GM21723 (cell line): ENCODE results near the gene CREB5.
"Not testable (repeated sequence)": the region's sequence is repeated elsewhere in the genome, so short reads cannot be mapped to it uniquely, and the experiment has no call there.

Experiments
- ATAC-seq: cut with Tn5 transposase; IDR thresholded peaks from one replicate; pipeline ENCODE4 v1.9.1; 2021; ENCODE audit warnings: mild to moderate bottlenecking, moderate library complexity; ENCODE audit not compliant: unreplicated experiment

Gene CREB5, protein sequence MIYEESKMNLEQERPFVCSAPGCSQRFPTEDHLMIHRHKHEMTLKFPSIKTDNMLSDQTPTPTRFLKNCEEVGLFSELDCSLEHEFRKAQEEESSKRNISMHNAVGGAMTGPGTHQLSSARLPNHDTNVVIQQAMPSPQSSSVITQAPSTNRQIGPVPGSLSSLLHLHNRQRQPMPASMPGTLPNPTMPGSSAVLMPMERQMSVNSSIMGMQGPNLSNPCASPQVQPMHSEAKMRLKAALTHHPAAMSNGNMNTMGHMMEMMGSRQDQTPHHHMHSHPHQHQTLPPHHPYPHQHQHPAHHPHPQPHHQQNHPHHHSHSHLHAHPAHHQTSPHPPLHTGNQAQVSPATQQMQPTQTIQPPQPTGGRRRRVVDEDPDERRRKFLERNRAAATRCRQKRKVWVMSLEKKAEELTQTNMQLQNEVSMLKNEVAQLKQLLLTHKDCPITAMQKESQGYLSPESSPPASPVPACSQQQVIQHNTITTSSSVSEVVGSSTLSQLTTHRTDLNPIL

DNA sequence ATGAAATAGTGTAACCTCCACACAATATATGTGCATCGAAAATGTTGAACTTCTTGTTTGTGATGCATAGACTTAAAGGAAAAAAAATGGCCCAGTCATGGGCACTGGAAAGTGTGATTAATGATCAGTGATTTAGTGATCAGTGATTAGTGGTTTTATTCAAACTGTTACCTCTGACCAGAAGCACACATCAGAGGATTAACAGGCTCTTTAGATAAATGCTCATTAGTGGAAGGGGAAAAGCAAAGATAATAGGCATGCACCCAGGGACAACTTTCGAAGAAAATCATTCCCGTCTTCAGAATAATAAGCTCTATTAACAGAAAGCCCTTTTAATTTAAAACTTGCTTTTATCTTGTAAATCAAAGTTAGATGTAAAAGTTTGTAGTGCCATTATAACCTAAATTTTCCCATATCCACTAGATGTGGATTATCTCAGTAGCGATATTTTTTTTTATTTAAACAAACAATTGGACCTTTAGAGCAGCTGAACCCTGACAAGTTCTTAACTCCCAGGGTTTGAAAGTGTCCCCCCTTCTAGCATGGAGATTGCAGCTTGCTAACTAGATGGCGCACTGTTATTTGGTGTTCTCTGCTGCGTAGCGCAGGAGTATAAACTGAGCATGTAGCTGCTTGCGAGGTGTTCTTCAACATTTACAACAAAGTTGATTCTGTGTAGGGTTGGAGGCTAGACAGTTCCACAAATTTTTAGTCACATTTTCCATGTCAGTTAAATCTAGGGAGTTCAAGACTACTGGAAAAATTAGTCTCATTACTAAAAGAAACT is at the start of gene CREB5:
CREB5 (plus strand) TSS at position 643 of the 787 bp plus-strand sequence. CDS start 397 bp downstream, outside the sequence.
- no peak for ATAC-seq

DNA sequence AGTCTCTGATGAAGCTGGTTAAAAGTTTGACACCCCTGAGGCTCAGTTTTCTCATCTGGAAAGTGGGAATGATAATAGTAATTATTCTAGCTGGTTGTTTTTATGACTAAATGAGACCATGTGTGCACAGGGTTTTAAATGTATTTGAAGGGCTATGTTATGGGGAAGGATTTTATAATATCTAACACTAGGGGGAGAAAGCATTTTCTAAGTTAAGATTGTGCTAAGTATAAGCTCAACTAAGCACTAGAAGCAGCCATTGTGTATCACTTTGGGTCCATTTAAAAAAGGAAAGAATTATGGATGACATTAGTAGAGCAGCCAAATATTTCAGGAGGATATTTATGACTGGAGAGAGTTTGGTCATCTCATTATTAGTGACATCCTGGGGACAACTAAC is 49.5 kb upstream of the CREB5 start:
- no peak for ATAC-seq

DNA sequence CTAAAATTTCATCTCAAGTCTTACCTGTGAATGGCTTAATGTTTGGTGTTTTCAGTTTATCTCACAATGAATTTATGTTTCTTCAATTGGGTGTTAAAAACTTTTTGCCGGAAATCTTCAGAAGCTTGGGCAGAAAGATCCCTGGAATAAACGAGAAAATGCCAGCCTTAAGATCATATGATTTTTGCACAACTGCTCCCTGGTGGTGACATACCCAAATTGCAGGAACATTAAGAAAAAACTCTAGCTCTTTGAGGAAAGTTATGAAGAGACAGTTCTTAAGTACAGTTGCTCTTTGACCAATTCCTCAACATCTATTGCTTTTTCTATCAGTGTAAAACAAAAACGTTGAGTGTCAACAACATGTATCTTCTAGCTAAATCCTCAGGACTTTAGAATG is 48.2 kb upstream of the CREB5 start:
- no peak for ATAC-seq

DNA sequence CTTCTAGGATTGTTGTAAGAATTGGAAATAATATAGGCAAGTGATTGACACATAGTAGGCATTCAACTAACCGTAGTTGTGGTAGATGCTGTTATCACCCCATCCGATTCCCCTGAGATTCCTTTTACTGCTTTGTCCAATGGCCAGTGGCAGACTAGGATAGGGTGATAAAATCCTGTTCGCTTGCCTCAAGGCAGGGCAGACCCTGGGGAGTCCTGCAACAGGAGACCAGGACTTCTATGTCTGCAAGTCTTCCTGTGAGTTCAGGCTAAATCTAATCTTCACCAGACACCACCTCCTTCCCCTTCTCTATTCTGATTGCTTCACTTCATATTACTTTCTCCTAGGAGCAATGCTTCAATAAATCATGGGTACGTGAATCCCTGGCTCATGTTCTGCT is 42.8 kb upstream of the CREB5 start:
- ATAC-seq = no peak

DNA sequence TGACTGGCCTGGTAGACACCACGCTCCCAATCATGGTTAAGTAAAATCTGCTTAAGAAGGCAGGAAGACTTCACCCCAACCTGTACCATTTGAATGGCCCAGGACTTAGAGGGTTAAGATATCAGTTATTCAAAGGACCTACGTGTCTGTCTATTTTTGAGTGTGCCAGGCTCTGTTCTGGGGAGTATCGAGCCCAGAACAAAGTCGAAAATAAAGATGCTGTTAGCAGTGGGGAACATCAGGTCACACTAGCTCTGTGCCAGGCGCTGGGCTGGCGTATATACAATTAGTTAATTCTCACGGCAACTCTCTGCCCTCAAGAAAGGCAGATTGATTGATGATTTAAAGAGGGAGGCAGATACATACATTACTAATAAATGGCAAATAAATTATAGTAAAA is 40.5 kb upstream of the CREB5 start:
- no peak for ATAC-seq

DNA sequence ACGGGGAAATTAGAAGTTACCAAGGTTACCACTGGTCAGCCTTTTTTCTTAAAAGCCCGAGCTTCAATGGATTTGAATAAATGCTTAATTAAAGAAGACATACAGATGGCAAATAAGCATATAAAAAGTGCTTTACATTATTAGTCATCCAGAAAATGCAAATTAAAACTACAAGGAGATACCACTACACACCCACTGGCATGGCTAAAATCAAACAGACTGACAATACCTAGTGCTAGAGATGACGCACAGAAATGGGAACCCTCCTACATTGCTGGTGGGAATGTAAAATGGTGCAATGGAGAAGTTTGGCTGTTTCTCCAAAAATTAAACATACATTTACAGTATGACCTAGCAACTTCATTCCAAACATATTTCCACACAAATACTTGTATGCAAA is 38.3 kb upstream of the CREB5 start:
- ATAC-seq = no peak

DNA sequence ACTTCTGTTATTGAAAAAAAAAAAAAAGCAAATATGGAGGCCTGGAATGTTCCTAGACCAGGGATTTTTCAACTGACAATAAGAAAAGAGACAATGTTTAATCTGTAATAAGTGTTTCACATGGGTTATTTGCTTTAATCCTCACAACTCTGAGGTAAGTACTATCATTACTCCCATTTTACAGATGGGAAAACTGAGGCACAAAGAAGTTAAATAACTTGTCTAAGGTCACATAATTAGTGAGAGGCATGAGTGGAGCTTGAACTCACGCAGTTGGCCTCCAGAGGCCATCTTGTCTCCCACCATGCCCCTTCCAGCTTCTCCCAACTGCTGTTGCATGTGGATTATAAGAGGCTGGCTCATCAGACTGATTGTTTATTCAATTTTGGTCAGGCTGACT is 36.6 kb upstream of the CREB5 start:
- no peak for ATAC-seq

DNA sequence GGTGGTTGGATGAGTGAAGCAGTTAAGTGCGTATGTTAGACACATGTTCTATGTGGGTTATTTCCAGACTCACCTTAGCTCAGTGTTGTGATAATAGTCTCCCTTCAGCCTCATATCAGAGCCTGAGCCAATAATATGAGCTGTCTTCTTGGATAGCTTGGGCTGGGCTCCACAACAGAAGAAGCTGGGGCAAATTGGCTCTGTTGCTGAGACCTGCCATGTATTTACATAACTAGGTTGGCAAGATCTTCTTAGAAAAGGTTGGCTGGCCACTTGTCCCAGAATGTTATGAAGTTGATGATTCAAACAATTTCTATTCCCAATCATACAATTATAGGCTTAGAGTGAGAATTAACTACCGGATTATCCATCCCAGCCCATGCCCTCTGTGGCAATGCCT is 35.7 kb upstream of the CREB5 start:
- ATAC-seq = no peak

DNA sequence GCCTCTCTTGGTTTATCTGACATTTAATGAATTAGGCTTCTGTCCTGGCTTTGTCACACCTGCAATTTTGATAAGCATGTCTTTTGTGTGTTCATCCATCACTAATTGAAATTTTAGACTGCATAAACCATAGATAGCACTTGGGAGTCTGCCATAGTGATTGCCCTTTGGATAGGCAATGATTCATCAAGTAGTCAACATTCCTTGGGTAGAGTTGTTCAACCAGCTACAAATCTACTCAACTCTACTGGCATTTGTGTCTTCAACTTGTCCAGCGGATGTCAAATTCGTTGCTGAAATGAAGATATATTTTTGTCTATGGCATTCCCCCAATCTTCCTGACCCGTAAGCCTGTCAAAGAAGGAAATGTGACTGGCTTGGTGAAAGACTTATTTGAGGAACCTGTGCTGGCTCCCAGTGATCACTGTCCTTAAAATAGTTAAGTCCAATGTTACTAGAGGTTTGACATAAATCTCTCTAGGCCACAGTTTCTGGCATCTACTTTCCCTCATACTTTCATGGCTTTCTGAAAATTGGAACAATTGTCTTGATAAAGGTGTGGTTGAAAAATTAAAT is 33.7 kb upstream of the CREB5 start:
- no peak for ATAC-seq

DNA sequence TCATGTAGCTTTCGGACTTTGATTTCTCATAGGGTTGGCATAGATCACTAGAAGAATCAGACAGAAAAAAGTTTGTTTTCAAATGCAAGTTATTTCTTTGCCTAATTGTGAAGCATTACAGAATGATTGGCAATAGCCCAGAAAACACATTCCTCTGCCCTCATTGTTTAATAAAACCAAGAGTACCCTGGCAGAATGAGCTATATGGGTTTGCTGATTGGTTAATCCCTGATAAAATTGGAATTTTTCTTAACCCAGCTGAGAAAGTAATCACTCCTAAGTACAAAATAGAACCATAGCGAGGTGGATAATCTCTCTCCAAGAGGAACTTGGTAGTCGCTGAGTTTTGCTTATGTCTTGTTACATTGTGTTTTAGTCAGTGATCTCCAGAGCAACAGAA is 30.9 kb upstream of the CREB5 start:
- ATAC-seq = no peak

DNA sequence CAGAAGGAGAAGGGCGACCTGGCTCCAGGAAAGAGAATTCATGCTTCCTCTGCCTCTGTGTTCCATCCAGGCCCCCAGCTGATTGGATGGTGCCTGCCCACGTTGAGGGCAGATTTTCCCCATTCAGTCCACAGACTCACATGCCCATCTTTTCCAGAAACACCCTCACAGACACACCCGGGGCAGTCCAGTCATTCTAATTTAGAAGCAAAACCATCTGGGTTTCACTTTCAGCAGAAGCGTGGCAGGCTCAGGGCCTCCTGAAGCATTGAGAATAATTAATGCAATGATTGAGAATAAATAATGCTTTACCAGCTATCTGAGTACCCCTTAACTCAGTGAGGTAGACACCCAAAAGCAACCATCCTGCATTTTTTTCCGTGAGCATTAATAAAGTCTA is 30.2 kb upstream of the CREB5 start:
- ATAC-seq = no peak

DNA sequence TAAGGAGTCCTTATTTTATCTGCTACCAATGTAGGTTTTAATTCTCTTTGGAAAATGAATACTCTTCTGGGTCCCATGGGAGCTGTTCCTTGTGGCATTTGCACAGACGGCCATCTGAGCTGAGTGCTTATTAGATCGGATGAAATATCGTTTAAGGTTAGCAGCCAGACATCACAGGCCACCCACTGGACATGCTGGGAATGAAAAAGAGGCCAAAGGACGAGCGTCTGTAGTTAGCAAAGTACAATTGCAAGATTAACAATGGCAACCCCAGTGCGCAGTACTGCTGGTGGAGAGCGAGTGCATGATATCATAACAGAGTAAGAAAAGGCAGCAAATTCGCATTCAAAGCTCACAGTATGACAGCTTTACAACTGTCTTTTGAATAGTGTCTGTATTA is 28.3 kb upstream of the CREB5 start:
- no peak for ATAC-seq

DNA sequence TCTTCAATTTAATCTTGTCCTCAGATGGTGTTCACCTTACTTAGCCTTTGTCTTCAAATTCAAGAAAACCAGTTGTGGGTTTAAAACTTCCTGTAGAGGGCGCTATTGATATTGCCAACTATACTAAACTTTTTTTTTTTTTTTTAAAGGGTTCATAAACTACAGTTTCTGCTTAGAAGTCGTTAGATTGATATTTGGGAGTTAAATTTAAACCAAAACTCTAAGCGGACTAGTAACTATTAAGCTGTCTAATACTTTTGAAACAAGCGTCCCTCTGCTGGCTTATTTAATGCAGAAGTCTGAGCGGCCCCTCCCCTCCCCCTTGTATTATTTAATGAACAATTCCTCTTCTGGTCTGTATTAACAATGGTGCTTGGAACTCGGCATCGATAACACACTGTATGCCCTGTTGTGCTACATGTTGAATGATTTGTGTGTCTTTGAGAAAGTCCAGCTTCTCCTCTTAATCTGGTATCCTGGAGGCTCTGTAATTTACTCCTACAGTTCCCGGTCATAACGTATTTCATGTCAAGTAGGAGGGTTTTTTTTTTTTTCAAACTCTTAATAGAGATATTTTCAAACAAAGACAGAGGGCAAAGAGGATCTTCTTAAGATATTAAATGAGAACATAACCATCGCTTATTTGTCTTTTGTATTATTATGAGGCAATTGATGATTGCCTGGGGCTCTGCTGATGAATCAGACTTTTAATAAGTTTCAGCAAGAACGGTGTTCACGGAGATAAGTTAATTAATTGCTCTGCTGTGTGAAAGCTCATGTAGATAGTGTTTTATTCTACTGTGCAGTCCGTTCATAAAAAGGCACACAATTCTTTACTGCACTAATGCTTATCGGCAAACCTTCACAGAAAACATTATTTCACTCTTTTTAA is 22.6 kb upstream of the CREB5 start:
- no peak for ATAC-seq

DNA sequence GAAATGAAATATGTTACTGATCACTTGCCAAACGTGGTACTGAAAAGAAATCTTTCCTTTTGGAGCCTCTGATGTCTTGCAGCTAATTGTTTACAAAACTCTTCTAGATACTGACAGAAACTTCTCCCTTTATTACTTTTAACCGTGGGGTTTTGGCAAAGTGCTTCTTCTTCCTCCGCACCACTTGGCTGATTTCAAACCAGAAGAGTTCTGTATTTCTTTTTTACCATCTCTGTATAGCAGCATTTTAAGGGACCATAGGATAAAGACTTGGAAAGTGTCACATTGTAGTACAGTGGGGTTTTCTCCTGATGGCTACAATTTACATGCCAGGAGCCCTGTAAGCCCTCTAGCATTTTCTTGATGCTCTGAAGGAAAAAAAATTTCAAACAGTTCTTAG is 21.9 kb upstream of the CREB5 start:
- ATAC-seq = no peak

DNA sequence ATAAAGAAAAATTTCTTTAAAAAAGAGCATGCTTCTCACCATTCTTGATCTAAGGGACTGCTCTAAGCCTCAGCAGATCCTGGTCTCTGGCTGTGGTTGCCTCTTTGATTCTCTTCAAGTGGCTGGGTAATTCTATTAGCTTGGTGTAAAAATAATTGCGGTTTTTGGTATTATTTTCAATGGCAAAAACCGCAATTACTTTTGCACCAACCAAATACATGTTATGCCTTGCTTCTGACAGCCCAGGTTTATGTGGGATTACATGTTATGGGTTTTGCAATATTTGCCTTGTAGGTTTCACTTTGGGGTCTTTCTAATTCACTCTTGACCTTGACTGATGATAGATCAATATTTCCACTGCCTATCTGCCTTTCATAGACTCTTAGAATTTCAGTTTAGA is 20.0 kb upstream of the CREB5 start:
- no peak for ATAC-seq

DNA sequence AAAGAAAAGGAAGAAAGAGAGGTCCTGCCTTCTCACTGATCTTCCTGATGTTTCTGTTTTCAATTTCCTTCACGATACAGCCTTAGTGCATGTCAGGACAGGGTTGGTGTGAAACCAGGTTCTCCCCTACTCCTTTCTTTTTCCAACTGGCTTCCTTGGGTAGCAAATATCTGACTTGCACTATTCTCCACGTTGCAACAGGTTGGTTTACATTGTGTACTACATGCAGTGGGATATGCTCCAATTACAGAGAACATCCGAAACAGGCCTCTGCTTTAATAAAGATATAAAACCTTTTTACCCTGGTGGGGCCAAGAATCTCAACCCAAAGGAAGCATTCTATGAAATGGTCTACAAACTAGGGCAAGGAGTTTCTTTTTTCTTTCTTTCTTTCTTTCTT is 16.9 kb upstream of the CREB5 start:
- ATAC-seq = no peak

DNA sequence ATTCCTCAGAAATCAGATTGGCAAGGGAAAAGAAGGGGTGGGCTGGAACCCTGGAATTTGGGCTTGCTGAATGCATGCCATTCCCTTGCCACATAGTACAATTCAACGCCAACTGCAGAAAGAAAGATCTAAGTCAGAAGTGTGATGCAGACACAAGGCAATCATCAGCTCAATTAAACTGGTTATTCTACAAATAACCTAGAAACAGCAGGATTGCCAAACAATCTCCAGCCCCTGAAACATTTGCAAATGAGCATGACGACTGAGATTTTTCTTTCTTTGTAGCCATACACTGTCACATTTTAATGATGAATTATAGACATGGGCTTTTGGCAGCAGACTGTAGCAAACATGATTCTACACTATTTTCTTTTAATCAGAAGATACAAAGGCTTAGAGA is 16.5 kb upstream of the CREB5 start:
- ATAC-seq = no peak

DNA sequence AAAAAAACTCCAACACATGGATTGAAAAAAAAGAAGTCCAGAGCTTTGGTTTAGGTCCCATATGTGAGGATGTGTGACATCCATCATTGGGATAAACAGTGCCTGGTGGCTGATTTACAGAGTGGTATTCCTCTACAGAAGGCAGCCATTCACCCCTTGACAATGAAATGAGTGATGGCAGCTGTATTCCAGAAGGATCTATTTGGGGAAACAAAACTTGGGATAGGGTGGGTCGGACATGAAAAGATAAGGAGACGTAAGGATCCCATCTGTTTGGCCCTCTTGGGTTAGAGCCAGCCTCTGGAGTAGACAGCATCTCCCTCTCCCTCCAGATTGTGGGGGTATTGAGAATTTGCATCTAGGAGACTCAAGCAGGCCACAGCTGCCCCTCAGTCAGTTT is 15.2 kb upstream of the CREB5 start:
- no peak for ATAC-seq

DNA sequence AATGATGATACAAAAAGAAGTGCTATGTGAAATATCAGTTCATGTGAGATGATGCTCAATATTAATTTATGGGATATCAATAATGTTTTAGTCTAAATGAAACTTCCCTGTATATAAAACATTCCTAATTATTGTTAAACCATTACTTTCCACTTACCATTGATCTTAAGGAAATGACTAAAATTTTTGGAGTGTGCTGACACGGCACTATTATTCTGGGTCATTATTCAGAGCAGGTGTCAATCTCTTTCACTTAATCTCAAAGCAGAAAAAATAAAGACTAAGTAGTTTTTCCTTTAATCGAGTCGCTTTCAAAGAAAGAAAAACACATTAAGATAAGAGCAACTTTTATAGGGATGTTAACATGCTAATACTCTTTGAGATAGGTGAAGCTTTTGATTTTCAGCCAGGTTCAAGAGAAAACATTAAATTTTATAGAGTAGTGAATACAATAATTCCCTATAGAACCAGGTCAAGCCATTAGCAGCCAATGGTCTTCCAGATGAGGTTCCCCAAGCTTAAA is 11.4 kb upstream of the CREB5 start:
- ATAC-seq = no peak

DNA sequence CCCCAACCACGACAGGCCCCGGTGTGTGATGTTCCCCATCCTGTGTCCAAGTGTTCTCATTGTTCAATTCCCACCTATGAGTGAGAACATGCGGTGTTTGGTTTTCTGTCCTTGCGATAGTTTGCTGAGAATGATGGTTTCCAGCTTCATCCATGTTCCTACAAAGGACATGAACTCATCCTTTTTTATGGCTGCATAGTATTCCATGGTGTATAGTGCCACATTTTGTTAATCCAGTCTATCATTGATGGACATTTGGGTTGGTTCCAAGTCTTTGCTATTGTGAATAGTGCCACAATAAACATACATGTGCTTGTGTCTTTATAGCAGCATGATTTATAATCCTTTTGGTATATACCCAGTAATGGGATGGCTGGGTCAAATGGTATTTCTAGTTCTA is 10.8 kb upstream of the CREB5 start:
- not testable (repeated sequence) for ATAC-seq

DNA sequence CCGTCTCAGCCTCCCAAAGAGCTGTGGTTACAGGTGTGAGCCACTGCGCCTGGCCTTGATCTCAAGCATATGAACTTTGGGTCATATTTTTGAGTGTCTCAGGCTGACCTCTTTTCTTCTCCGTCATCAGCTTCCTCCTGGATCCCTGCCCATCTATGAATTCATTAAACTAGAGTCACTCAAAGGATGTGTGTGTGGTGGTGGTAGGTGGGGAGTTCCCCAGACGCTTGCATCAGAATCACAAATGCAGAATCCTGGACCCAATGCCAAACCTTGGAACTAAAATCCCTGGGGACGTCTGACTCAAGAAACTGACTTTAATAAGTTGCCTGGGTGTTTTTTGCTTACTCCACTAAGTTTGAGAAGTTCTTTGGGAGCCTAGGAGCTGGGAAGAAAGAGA is 6.7 kb upstream of the CREB5 start:
- ATAC-seq = no peak
